ENCODE data around the gene RCAN3.
"Not testable (repeated sequence)": the region's sequence is repeated elsewhere in the genome, so short reads cannot be mapped to it uniquely, and the experiment has no call there.

Gene RCAN3

DNA sequence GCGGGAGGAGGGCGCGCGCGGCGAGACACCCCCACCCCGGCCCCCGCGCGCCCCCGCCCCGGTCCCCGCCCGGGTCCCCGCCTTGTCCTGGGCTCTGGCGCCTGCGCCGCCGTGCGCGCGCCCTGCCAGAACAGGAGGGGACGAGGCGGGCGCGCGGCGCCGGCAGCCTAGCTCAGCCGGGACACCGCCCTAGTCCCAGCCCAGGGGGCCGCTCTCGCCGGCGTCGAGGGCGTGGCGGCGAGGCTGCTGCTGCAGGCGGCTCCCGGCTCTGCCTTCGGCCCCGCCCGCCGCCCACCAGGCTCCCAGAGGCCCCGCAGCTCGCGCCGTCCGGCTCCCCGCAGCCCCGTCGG is at the start of gene RCAN3:
TSS of gene RCAN3 (plus strand) at position 128 of the 350 bp plus-strand sequence. CDS start 11,537 bp downstream, outside the sequence.
- peak; percentile 75 for DNase-seq

GRCh38 chr1:24452922-24453485 is 49.6 kb upstream of the RCAN3 start:
- no peak for DNase-seq

- DNase-seq: no peak
These were observed 48.0 kb upstream of the RCAN3 start for GRCh38 chr1:24454673-24455072.

- DNase-seq: no peak
These were observed 47.4 kb upstream of the RCAN3 start for GRCh38 chr1:24455272-24455671.

- no peak for DNase-seq
These were observed 44.8 kb upstream of the RCAN3 start for GRCh38 chr1:24457866-24458265.

DNA sequence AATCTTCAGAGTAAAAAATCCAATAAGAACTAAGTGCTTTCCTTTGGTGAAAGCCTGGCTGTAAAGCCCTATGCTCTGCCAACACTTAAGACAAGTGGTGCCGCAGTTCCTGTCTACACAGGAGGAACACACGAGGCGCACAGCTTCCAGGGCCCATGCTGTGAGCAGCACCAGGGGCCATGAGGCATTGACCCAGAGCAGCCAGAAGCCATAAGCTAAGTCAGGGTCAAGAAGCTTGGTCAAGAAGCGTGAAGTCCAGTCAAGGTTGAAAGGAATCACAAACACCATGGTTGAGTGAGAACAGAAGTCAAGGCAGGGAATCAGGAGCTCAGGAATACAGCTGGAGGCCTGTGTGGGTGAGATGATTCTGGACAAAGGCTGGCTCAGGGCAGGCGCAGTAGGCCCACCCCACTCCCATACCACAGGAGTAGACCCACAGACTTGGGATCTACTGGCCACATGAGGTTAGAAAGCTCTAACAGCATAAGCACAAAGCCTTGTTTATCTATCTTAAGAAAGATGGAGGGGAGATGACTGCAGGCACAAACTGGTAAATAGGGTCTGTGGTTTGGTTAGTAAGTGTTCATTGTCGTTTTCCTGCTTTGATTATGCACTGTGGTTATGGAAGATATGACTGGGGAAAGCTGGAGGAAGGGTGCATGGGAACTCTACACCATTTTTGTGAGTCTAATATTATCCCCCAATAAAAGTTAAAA is 42.9 kb upstream of the RCAN3 start:
- DNase-seq: no peak

- not testable (repeated sequence) for DNase-seq
These were observed 40.5 kb upstream of the RCAN3 start for GRCh38 chr1:24462128-24462527.

DNA sequence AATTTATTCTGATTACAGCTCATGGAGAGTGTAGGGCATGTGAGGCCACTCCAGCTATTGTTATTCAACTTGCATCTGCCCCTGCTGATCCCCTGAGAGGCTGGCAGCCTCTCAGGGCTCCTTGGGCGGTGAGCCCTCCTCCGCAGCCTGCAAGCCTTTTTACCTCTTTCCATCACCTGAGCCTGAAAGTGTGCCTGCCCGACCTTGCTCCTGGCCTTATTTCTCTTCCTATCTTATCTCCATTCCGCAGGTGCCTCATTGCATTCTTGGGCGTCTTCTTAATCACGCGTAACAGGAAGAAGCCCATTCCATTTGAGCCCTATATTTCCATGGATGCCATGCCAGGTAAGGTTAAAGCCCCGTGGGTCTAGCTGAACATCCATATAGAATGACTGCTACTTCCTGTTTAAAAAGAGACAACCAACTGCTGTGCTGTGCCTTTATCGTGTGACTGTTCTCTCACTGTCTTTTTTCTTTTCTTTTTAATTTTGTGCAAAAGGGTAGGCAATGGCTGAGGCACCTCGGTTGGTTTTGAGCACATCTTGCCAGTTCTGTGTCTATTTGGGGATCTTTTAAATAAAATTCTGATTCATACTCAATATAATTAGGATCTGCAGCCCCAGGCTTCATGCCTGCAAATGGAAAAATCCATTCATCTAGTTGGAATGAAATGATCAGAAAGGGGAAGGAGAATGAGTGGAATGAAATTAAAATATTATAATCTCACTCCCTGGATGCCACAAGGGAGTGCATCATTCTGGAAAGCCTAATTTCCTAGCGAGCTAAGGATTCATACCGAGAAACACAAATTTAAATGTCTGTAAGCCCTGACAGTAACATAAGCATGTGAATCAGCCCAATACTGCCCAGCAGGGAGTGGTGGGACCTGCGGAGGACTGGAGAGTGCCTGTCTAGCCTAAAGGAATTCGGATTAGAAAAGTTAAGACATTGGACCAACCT is 38.6 kb upstream of the RCAN3 start:
- peak; percentile 30 for DNase-seq

DNA sequence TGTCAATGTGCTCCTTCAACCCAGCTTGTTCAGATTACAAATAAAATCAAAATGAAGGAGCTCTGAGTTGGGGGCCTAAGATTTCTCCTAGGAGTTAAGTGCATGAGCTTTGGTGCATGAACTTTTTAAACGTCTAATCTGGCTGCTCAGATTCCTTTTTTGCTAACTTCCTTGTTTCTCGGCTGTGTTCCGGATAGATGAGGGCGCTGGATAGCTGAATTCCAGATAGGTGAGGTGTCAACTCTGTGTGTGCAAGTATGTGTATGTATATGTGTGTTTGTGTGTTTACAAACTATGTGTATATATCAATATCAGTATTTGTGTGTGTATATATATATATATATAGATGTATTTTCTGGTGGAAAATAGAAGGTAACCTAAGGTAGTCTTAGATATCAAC is 37.5 kb upstream of the RCAN3 start:
- no peak for DNase-seq

DNA sequence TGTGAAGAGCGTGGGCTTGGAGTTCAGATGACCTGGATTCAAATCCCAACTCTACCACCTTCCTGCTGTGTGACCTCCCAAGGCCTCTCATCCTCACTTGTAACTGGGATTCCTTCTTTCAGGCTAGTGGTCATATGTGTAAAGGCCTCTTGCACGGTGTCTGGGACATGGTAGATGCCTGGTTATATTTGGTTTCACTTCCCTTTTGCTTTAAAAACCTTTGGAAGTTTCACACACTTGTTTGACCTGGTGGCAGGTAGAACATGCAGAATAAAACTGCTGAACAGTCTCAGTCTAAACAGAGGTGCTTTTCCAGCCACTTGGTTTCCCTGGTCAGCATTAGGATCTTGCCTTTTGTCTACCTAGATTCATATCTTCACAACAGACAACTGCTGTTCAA is 37.0 kb upstream of the RCAN3 start:
- no peak for DNase-seq

- DNase-seq: peak; percentile 29
These were observed 33.8 kb upstream of the RCAN3 start for GRCh38 chr1:24468685-24469316.

- no peak for DNase-seq
These were observed 32.0 kb upstream of the RCAN3 start for GRCh38 chr1:24470592-24470991.

DNA sequence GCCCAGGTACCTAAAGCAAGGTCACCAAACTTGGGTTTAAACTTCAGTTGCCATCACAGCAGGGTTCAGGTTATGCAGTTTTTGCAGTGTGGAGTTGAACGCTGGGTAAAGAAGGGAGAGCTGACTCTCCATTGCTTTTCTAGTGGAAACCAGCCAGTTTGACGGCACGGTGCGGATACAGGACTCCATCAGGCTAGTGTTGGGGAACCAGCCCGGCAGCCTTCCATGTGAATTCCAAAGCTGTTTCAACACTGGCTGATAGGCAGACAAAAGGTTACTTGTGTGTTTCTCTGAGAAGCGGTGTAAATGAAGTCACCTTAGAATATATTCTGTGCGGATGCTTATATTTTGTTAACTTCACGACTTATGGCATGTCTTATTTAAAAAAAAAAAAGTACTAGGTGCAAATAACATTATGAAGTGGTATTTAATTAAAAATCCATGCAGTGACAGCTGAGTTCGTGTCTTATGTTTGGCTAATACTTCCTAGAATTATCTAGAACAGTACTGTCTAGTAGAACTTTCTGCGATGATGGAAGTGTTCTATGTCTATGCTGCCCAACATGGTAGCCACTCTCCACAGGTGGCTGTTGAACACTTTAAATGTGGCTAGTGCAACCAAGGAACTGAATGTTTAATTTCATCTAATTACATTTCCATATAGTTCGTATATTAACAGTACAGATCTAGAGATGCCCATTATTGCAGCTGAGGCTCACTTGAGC is 29.9 kb upstream of the RCAN3 start:
- DNase-seq: no peak

DNA sequence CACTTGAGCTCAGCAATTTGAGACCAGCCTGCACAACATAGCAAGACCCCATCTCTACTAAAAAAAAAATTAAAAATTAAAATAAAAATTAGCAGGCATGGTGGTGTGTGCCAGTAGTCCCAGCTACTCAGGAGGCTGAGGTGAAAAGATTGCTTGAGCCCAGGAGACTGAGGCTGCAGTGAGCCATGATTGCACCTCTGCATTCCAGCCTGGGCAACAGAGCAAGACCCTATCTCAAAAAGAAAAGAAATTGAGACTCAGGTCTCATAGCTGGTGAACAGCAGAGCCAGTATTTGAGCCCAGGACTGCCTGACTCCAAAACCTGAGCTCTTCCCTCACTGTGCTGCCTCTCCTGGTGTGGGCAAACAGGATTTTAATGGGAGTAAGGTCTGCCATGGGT is 28.4 kb upstream of the RCAN3 start:
- DNase-seq: no peak

DNA sequence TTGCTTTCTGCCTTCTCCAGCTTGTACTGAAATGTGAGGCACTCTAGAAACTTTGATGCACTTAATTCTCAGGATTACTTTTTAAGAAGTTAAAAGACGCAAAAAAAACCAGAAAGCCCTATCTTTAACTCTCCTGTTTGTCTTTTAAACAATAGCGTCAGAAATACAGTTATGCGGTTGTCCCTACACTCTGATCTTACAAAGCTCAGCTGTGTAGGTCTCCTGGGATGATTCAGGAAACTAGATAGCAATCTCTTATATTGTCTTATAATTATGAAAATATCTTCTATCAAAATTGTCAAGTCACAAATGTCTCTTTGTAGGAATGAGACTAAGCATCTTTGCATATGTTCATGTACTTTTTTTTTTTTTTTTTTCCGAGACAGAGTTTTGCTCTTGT is 26.9 kb upstream of the RCAN3 start:
- no peak for DNase-seq

GRCh38 chr1:24476571-24476970 is 26.1 kb upstream of the RCAN3 start:
- no peak for DNase-seq

GRCh38 chr1:24477309-24477708 is 25.3 kb upstream of the RCAN3 start:
- DNase-seq: no peak

DNA sequence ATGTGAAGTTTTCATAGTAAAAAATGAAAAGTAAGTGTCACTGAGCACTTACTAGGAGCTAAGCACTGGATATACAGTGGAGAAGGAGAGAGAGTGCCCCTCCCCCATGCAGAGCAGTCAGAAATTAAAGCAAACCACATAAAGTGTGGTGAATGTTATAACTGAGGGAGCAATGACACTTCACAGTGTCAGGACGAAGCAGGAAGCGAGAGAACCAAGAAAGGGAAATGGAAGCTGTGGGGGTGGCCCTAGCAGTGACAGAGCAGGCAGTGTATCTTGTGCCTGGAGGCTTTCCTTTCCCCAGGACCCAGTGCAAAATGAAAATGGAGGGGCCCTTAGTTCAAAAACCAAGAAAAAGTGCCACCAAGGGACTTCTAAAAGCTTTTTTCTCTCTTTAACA is 21.5 kb upstream of the RCAN3 start:
- DNase-seq: no peak

GRCh38 chr1:24481843-24482610 is 20.6 kb upstream of the RCAN3 start:
- DNase-seq: no peak

DNA sequence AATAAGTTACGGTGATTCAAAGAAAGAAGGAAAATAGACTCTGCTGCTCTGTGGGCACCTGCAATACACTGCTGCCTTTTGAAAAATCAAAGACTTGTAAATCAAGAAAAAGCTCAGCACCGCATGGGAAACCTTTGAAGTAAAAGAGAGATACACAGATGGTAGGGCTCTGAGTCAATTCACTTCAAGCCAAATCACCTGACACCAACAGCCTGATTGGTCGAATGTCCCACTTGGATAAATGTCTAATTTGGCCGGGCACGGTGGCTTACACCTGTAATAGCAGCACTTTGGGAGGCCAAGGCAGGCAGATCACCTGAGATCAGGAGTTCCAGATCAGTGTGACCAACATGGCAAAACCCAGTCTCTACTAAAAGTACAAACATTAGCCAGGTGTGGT is 19.2 kb upstream of the RCAN3 start:
- no peak for DNase-seq

GRCh38 chr1:24484199-24484598 is 18.4 kb upstream of the RCAN3 start:
- no peak for DNase-seq
